Loucy (cell line): ENCODE data around the gene IL5RA.

Experiments
- CTCF ChIP-seq: fragments of 200-600 bp; sonication (generic); conservative IDR thresholded peaks from 2 replicates; pipeline ENCODE4 v1.5.1; 2014; ENCODE audit warnings: mild to moderate bottlenecking, antibody characterized with exemption, low read length
- EZH2phosphoT487 ChIP-seq: fragments of 200-600 bp; IDR thresholded peaks from 2 replicates; pipeline ENCODE4 v1.6.1; 2018; ENCODE audit warnings: antibody characterized with exemption, mild to moderate bottlenecking, moderate library complexity, borderline replicate concordance

DNA sequence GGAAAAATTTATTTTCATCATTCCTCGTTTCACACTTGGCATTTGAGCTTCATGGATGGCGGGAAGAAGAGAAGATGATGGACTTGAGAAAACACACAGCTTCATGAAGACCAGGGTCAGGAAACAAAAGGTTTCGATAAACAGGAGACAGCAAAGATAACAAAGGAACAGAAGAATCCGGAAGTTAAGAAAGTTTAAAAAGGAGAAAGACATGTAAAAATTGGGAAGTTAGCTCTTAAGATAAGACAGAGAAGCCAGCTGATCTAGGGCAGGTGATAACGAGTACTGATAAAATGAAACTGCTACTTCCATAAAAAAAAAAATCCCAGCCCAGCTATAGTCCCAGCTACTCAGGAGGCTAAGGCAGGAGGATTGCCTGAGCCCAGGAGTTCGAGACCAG lies 23.9 kb downstream of the IL5RA start:
- no peak for TF ChIP-seq CTCF
- TF ChIP-seq EZH2phosphoT487, result no peak
